GM23248 (cell line): ENCODE results near the gene PRKACB.

Experiments
- EZH2 ChIP-seq: fragments of 200-600 bp; sonication (generic); IDR thresholded peaks from 2 replicates; pipeline ENCODE4 v1.6.1; 2018; ENCODE audit warnings: antibody characterized with exemption, mild to moderate bottlenecking; ENCODE audit not compliant: insufficient read depth, poor library complexity, severe bottlenecking
- EZH2phosphoT487 ChIP-seq: fragments of 200-600 bp; sonication (generic); IDR thresholded peaks from 2 replicates; pipeline ENCODE4 v1.6.1; 2018; ENCODE audit warnings: antibody characterized with exemption, moderate library complexity, mild to moderate bottlenecking, low read depth; ENCODE audit not compliant: insufficient read depth

DNA sequence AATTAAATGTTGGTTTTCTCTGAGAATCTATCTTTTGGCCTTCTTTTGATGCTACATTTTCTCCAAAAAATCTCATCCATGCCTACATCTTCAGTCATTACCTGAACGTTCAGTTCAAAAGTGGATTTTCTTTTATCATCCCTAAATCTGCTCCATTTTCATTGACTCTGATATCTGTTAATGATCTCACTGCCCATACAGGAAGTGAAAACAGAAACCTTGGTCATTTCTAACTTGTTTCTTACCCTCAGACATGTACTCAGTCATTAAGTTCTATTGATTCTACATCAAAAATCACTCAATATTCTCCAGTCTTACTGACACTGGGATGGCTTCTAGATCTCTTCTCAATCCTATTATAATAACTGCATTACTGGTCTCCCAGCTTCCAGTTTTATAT, 22.7 kb downstream of the PRKACB start:
- TF ChIP-seq EZH2phosphoT487 = no peak
- TF ChIP-seq EZH2 = no peak
